CD4-positive, alpha-beta T cell (primary cell): ENCODE measurements around the gene SPATA13. TPM values are rescaled to one million over a fixed set of nuclear protein-coding genes. Genes with fewer than 3 reads are reported as not detected.

ENCODE experiments used
- ATAC-seq: fragments of 200-7000 bp; cut with Tn5 transposase; one replicate; pipeline ENCODE4 v1.10.0; 2022; ENCODE audit warnings: mild to moderate bottlenecking; ENCODE audit not compliant: poor library complexity
- CTCF ChIA-PET: fragments of 350-600 bp; sonication (Branson Sonifier 250); formaldehyde crosslinking; loops from one replicate; lab custom pipeline; 2021; ENCODE audit warnings: antibody characterized with exemption, inconsistent platforms; lab: Charles Lee
- POLR2A ChIA-PET: fragments of 350-600 bp; sonication (Branson Sonifier 250); formaldehyde crosslinking; loops from one replicate; lab custom pipeline; 2021; ENCODE audit warnings: antibody characterized with exemption, inconsistent platforms; lab: Charles Lee
- DNase-seq, 14 experiments: peaks; one replicate each; pipeline ENCODE4 v3.0.0-alpha.2; 2013 to 2020; ENCODE audit warnings: mixed read lengths in 2 of 14
- H3K27ac ChIP-seq, 2 donors: one replicate each; pipeline versions ENCODE4 v1.5.1 to v1.7.0; 2013; ENCODE audit warnings: low read length in 2 of 2, low read depth in 1 of 2, mild to moderate bottlenecking in 1 of 2
- H3K27me3 ChIP-seq, 2 experiments: 1 replicate in 1 of 2; 2 replicates in 1 of 2; pipeline versions ENCODE4 v1.6.1 to v1.7.0; 2013; ENCODE audit warnings: low read length in 2 of 2, control low read depth in 1 of 2, mild to moderate bottlenecking in 1 of 2, moderate library complexity in 1 of 2; ENCODE audit not compliant: insufficient read depth in 2 of 2, control insufficient read depth in 1 of 2
- H3K36me3 ChIP-seq: one replicate; pipeline ENCODE4 v1.6.1; 2013; ENCODE audit warnings: low read length, control low read depth; ENCODE audit not compliant: insufficient read depth
- H3K4me1 ChIP-seq: one replicate; pipeline ENCODE4 v1.6.1; 2013; ENCODE audit warnings: low read length, control low read depth; ENCODE audit not compliant: insufficient read depth
- H3K4me3 ChIP-seq: one replicate; pipeline ENCODE4 v1.5.1; 2013; ENCODE audit warnings: mild to moderate bottlenecking, low read length, moderate library complexity
- H3K9me3 ChIP-seq, 2 experiments: 1 replicate in 1 of 2; 2 replicates in 1 of 2; pipeline versions ENCODE4 v1.6.1 to v1.7.0; 2013; ENCODE audit warnings: low read length in 2 of 2, mild to moderate bottlenecking in 2 of 2, control low read depth in 1 of 2, moderate library complexity in 1 of 2; ENCODE audit not compliant: control insufficient read depth in 1 of 2, insufficient read depth in 1 of 2
- H3K27ac Mint-ChIP-seq: one replicate; pipeline ENCODE4 v1.8.0; 2020; ENCODE audit warnings: mixed read lengths
- H3K27me3 Mint-ChIP-seq: one replicate; pipeline ENCODE4 v1.8.0; 2021; ENCODE audit warnings: mixed read lengths
- H3K36me3 Mint-ChIP-seq: one replicate; pipeline ENCODE4 v1.8.0; 2021; ENCODE audit warnings: low read depth, mixed read lengths
- H3K4me1 Mint-ChIP-seq: one replicate; pipeline ENCODE4 v1.8.0; 2021; ENCODE audit warnings: low read depth, mixed read lengths
- H3K4me3 Mint-ChIP-seq: one replicate; pipeline ENCODE4 v1.8.0; 2020; ENCODE audit warnings: mild to moderate bottlenecking, mixed read lengths
- H3K9me3 Mint-ChIP-seq: one replicate; pipeline ENCODE4 v1.8.0; 2020; ENCODE audit warnings: mixed read lengths
- CTCF ChIP-seq: fragments of 200-600 bp; IDR thresholded peaks from one replicate; pipeline ENCODE4 v1.8.0; 2022; ENCODE audit warnings: antibody characterized with exemption, mild to moderate bottlenecking
- intact Hi-C, 2 experiments: fragments of 100-400 bp; cut with DNase I in 1 of 2; cut with micrococcal nuclease in 1 of 2; formaldehyde crosslinking; loops; one replicate each; pipeline versions ENCODE4 v1.15.1 to v1.9.0; 2023 to 2025; cut with DNase I, micrococcal nuclease
- total RNA-seq, 174 experiments: library from RNA in 2 of 174; stranded (reverse) in 2 of 174; gene quantifications; one replicate each; pipeline ENCODE4 v1.2.3 and lab custom pipeline; 2021 to 2026

Gene SPATA13
- total RNA-seq, 2 experiments from 2014 or later, result 87.7 to 94.6 TPM

GRCh38 chr13:24129914-24130774 is 30.4 kb upstream of the SPATA13 start:
- POLR2A ChIA-PET, result no interaction called here

GRCh38 chr13:24131749-24132148 is 28.8 kb upstream of the SPATA13 start:
- no peak overlapping the region for H3K27ac ChIP-seq
- no peak for TF ChIP-seq CTCF
- H3K27me3 ChIP-seq, result no peaks in the 10 kb centered on the region
- intact Hi-C loops, result no loop called here
- no peaks in the 10 kb centered on the region for H3K9me3 ChIP-seq
- H3K36me3 ChIP-seq, result no peaks in the 10 kb centered on the region
- POLR2A ChIA-PET, result no interaction called here
- ATAC-seq, result no peak
- Mint-ChIP-seq H3K27ac (no peak overlapping the region), H3K9me3 (peaks cover 4% of the 10 kb centered on the region), H3K36me3 (no peaks in the 10 kb centered on the region), H3K4me1 (no peaks in the 10 kb centered on the region), H3K4me3 (no peak overlapping the region), H3K27me3 (no peaks in the 10 kb centered on the region)
- H3K4me1 ChIP-seq, result peaks cover 4% of the 10 kb centered on the region
- CTCF ChIA-PET, result no interaction called here
- no peak overlapping the region for H3K4me3 ChIP-seq
- DNase-seq, result no peak

More at GRCh38 chr13:24129914-24130774, 30.4 kb upstream of the SPATA13 start:
- peaks cover 4% of the 10 kb centered on the region for H3K4me1 ChIP-seq
- Mint-ChIP-seq H3K9me3 (peaks cover 4% of the 10 kb centered on the region), H3K36me3 (no peaks in the 10 kb centered on the region), H3K27me3 (peaks cover 6% of the 10 kb centered on the region), H3K27ac (no peak overlapping the region), H3K4me1 (no peaks in the 10 kb centered on the region), H3K4me3 (no peak overlapping the region)
- H3K36me3 ChIP-seq, result no peaks in the 10 kb centered on the region
- TF ChIP-seq CTCF, result no peak
- ATAC-seq (no peak), DNase-seq (no peak)
- no peaks in the 10 kb centered on the region for H3K9me3 ChIP-seq
- H3K4me3 ChIP-seq, result no peak overlapping the region
- CTCF ChIA-PET, result no interaction called here
- H3K27ac ChIP-seq, result no peak overlapping the region
- intact Hi-C loops, result no loop called here
- peaks cover 1 to 6% of the 10 kb centered on the region in 2 experiments for H3K27me3 ChIP-seq

GRCh38 chr13:24133021-24133795 is 27.3 kb upstream of the SPATA13 start:
- Mint-ChIP-seq H3K27me3 (no peaks in the 10 kb centered on the region), H3K4me1 (no peaks in the 10 kb centered on the region), H3K36me3 (no peaks in the 10 kb centered on the region), H3K4me3 (no peak overlapping the region), H3K9me3 (peaks cover 4% of the 10 kb centered on the region), H3K27ac (no peak overlapping the region)
- H3K4me1 ChIP-seq, result no peaks in the 10 kb centered on the region
- no peak for TF ChIP-seq CTCF
- ATAC-seq (no peak), DNase-seq (no peak)
- no peaks in the 10 kb centered on the region for H3K36me3 ChIP-seq
- no peak overlapping the region for H3K4me3 ChIP-seq
- ChIA-PET CTCF (no interaction called here), POLR2A (no interaction called here)
- no peaks in the 10 kb centered on the region for H3K27me3 ChIP-seq
- intact Hi-C loops, result no loop called here
- H3K27ac ChIP-seq, result no peak overlapping the region
- H3K9me3 ChIP-seq, result no peaks in the 10 kb centered on the region
